ENCODE results near the gene ZNF304. TPM values are rescaled to one million over a fixed set of nuclear protein-coding genes. Genes with fewer than 3 reads are reported as not detected.

ZNF304 gene
- total RNA-seq, 1 donor from 2014 or later, result 12.2 TPM

- no peaks in the 10 kb centered on the region for H3K4me1 Mint-ChIP-seq (ENCODE audit: low read depth, unreplicated experiment)
- DNase-seq (ENCODE audit: low read depth), result no peak
- no peaks in the 10 kb centered on the region for H4K20me1 ChIP-seq (ENCODE audit: insufficient read depth, low read length)
- no peak for TF ChIP-seq CTCF (IDR thresholded peaks at IDR 0.05; ENCODE audit: insufficient read depth, low read depth, low read length)
- no peak for TF ChIP-seq EZH2 (IDR thresholded peaks at IDR 0.05; ENCODE audit: insufficient read depth, low read length)
- H3K79me2 ChIP-seq (ENCODE audit: insufficient read depth, low read length), result no peaks in the 10 kb centered on the region
- no peaks in the 10 kb centered on the region for H3K4me1 ChIP-seq (ENCODE audit: insufficient read depth, low read length)
- peaks cover 4% of the 10 kb centered on the region for H3K36me3 Mint-ChIP-seq (ENCODE audit: low read depth, unreplicated experiment)
- no peak overlapping the region for H3K27ac Mint-ChIP-seq (ENCODE audit: unreplicated experiment)
- peaks cover 12% of the 10 kb centered on the region for H3K27me3 Mint-ChIP-seq (ENCODE audit: low read depth, unreplicated experiment)
- H3K9me3 Mint-ChIP-seq (ENCODE audit: unreplicated experiment), result peaks cover 2% of the 10 kb centered on the region
- H3K36me3 ChIP-seq (ENCODE audit: insufficient read depth, low read length), result no peaks in the 10 kb centered on the region
- no peak overlapping the region for H3K27ac ChIP-seq (ENCODE audit: low read depth, low read length)
- no peak for FAIRE-seq
- no peak overlapping the region for H3K4me3 ChIP-seq (ENCODE audit: insufficient read depth, low read depth, low read length)
- H3K4me3 Mint-ChIP-seq (ENCODE audit: unreplicated experiment), result no peak overlapping the region
- H3K27me3 ChIP-seq (ENCODE audit: insufficient read depth, low read length), result no peaks in the 10 kb centered on the region
- no peak overlapping the region for H2AFZ ChIP-seq (ENCODE audit: low read depth, low read length)
- H3K9ac ChIP-seq (ENCODE audit: low read length), result no peak overlapping the region
- H3K9me3 ChIP-seq (ENCODE audit: insufficient read depth, low read depth, low read length), result peaks cover 11% of the 10 kb centered on the region
- H3K4me2 ChIP-seq (ENCODE audit: low read length), result no peak overlapping the region
Measured at GRCh38 chr19:57310792-57311191, 40.3 kb upstream of the ZNF304 start.

GRCh38 chr19:57314146-57314545, 36.9 kb upstream of the ZNF304 start:
- no peaks in the 10 kb centered on the region for H4K20me1 ChIP-seq (ENCODE audit: insufficient read depth, low read length)
- no peaks in the 10 kb centered on the region for H3K4me1 ChIP-seq (ENCODE audit: insufficient read depth, low read length)
- no peak for DNase-seq (ENCODE audit: low read depth)
- H3K9ac ChIP-seq (ENCODE audit: low read length), result no peak overlapping the region
- H3K27me3 ChIP-seq (ENCODE audit: insufficient read depth, low read length), result peaks cover 2% of the 10 kb centered on the region
- Mint-ChIP-seq H3K27me3 (ENCODE audit: low read depth, unreplicated experiment) (peaks cover 16% of the 10 kb centered on the region), H3K4me3 (ENCODE audit: unreplicated experiment) (no peak overlapping the region), H3K4me1 (ENCODE audit: low read depth, unreplicated experiment) (no peaks in the 10 kb centered on the region), H3K9me3 (ENCODE audit: unreplicated experiment) (peaks cover 2% of the 10 kb centered on the region), H3K27ac (ENCODE audit: unreplicated experiment) (no peak overlapping the region), H3K36me3 (ENCODE audit: low read depth, unreplicated experiment) (peaks cover 4% of the 10 kb centered on the region)
- H3K4me3 ChIP-seq (ENCODE audit: insufficient read depth, low read depth, low read length), result no peak overlapping the region
- H3K36me3 ChIP-seq (ENCODE audit: insufficient read depth, low read length), result no peaks in the 10 kb centered on the region
- H3K4me2 ChIP-seq (ENCODE audit: low read length), result no peak overlapping the region
- peaks cover 3% of the 10 kb centered on the region for H3K9me3 ChIP-seq (ENCODE audit: insufficient read depth, low read depth, low read length)
- no peak for FAIRE-seq
- H3K27ac ChIP-seq (ENCODE audit: low read depth, low read length), result no peak overlapping the region
- H3K79me2 ChIP-seq (ENCODE audit: insufficient read depth, low read length), result no peaks in the 10 kb centered on the region
- TF ChIP-seq CTCF (IDR thresholded peaks at IDR 0.05; ENCODE audit: insufficient read depth, low read depth, low read length), result no peak
- TF ChIP-seq EZH2 (IDR thresholded peaks at IDR 0.05; ENCODE audit: insufficient read depth, low read length), result no peak
- H2AFZ ChIP-seq (ENCODE audit: low read depth, low read length), result no peak overlapping the region

- no peak for FAIRE-seq
- Mint-ChIP-seq H3K4me1 (ENCODE audit: low read depth, unreplicated experiment) (peaks cover 7% of the 10 kb centered on the region), H3K36me3 (ENCODE audit: low read depth, unreplicated experiment) (peaks cover 7% of the 10 kb centered on the region), H3K27me3 (ENCODE audit: low read depth, unreplicated experiment) (peaks cover 13% of the 10 kb centered on the region), H3K27ac (ENCODE audit: unreplicated experiment) (no peak overlapping the region), H3K9me3 (ENCODE audit: unreplicated experiment) (peaks cover 2% of the 10 kb centered on the region), H3K4me3 (ENCODE audit: unreplicated experiment) (no peak overlapping the region)
- TF ChIP-seq EZH2 (IDR thresholded peaks at IDR 0.05; ENCODE audit: insufficient read depth, low read length) (no peak), CTCF (IDR thresholded peaks at IDR 0.05; ENCODE audit: insufficient read depth, low read depth, low read length) (no peak)
- H4K20me1 ChIP-seq (ENCODE audit: insufficient read depth, low read length), result peaks cover 9% of the 10 kb centered on the region
- H3K4me2 ChIP-seq (ENCODE audit: low read length), result peak overlapping the region; percentile 54
- DNase-seq (ENCODE audit: low read depth), result no peak
- H3K9me3 ChIP-seq (ENCODE audit: insufficient read depth, low read depth, low read length), result no peaks in the 10 kb centered on the region
- H3K9ac ChIP-seq (ENCODE audit: low read length), result no peak overlapping the region
- H3K27me3 ChIP-seq (ENCODE audit: insufficient read depth, low read length), result peaks cover 2% of the 10 kb centered on the region
- H3K36me3 ChIP-seq (ENCODE audit: insufficient read depth, low read length), result no peaks in the 10 kb centered on the region
- peaks cover 9% of the 10 kb centered on the region for H3K4me1 ChIP-seq (ENCODE audit: insufficient read depth, low read length)
- H2AFZ ChIP-seq (ENCODE audit: low read depth, low read length), result peak overlapping the region; percentile 35
- peaks cover 22% of the 10 kb centered on the region for H3K79me2 ChIP-seq (ENCODE audit: insufficient read depth, low read length)
- no peak overlapping the region for H3K27ac ChIP-seq (ENCODE audit: low read depth, low read length)
- H3K4me3 ChIP-seq (ENCODE audit: insufficient read depth, low read depth, low read length), result no peak overlapping the region
Measured at GRCh38 chr19:57317503-57317902, 33.6 kb upstream of the ZNF304 start.

Data from astrocyte (in vitro differentiated cells and primary cell).